HL-60 (cell line): ENCODE measurements around the gene MSRB3.
"Not testable (repeated sequence)": the region's sequence is repeated elsewhere in the genome, so short reads cannot be mapped to it uniquely, and the experiment has no call there.

ENCODE experiments used
- DNase-seq, 2 experiments: peaks; one replicate each; pipeline ENCODE4 v3.0.0-alpha.2; 2010 to 2020; ENCODE audit warnings: low read depth in 1 of 2, low spot score in 1 of 2
- H3K27ac ChIP-seq: fragments of 250-450 bp; sonication (Bioruptor Pico); replicated peaks from 2 replicates; pipeline ENCODE4 v1.5.1; 2020; ENCODE audit warnings: mild to moderate bottlenecking, moderate library complexity
- H3K27me3 ChIP-seq: fragments of 250-450 bp; sonication (Bioruptor Pico); 2 replicates; pipeline ENCODE4 v1.5.1; 2021; ENCODE audit warnings: mild to moderate bottlenecking, moderate library complexity; ENCODE audit not compliant: insufficient read depth, poor library complexity, severe bottlenecking
- H3K4me3 ChIP-seq: replicated peaks from 2 replicates; pipeline ENCODE4 v1.5.1; 2011; ENCODE audit warnings: mild to moderate bottlenecking, control low read depth, low read length; ENCODE audit not compliant: insufficient read depth
- GABPA ChIP-seq: IDR thresholded peaks from 2 replicates; pipeline ENCODE4 v1.6.1; 2012; ENCODE audit warnings: low read depth
- POLR2AphosphoS5 ChIP-seq: IDR thresholded peaks from 2 replicates; pipeline ENCODE4 v1.6.1; 2012; ENCODE audit warnings: low read depth
- SPI1 ChIP-seq: IDR thresholded peaks from 2 replicates; pipeline ENCODE4 v1.6.1; 2012; ENCODE audit warnings: low read depth, mild to moderate bottlenecking, borderline replicate concordance
- TF ChIP-seq, protein P1 (sequence below): IDR thresholded peaks from 2 replicates; pipeline ENCODE4 v1.6.1; 2012; ENCODE audit warnings: low read depth; ENCODE audit not compliant: insufficient replicate concordance
- TF ChIP-seq, protein P2 (sequence below): IDR thresholded peaks from one replicate; pipeline ENCODE4 v1.5.1; 2011; ENCODE audit warnings: low read length, control low read depth, inconsistent platforms; ENCODE audit not compliant: insufficient read depth

The MSRB3 gene

DNA sequence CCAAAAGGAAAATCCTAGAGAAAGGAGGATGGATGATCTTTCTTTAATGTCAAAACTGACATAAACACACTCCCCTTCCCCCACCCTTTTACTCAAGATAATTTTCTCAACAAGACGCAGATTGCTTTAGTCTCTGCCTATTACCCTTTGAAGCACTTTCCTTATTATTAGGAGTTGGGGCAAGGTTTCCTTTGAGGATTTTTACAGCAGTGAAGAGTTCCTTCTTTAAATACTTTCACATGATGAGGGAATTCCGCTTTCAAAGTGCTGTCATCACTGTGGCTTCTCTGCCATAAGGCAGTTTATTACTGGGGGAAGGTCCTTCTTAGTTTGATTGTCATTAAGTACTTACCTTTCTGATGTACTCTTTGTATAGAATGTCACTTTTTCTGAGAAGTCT, 172.1 kb downstream of the MSRB3 start:
- Histone ChIP-seq H3K27me3 (no peaks in the 10 kb centered on the region), H3K27ac (no peak overlapping the region), H3K4me3 (no peak overlapping the region)
- TF ChIP-seq SPI1, result no peak
- TF ChIP-seq, protein P1, sequence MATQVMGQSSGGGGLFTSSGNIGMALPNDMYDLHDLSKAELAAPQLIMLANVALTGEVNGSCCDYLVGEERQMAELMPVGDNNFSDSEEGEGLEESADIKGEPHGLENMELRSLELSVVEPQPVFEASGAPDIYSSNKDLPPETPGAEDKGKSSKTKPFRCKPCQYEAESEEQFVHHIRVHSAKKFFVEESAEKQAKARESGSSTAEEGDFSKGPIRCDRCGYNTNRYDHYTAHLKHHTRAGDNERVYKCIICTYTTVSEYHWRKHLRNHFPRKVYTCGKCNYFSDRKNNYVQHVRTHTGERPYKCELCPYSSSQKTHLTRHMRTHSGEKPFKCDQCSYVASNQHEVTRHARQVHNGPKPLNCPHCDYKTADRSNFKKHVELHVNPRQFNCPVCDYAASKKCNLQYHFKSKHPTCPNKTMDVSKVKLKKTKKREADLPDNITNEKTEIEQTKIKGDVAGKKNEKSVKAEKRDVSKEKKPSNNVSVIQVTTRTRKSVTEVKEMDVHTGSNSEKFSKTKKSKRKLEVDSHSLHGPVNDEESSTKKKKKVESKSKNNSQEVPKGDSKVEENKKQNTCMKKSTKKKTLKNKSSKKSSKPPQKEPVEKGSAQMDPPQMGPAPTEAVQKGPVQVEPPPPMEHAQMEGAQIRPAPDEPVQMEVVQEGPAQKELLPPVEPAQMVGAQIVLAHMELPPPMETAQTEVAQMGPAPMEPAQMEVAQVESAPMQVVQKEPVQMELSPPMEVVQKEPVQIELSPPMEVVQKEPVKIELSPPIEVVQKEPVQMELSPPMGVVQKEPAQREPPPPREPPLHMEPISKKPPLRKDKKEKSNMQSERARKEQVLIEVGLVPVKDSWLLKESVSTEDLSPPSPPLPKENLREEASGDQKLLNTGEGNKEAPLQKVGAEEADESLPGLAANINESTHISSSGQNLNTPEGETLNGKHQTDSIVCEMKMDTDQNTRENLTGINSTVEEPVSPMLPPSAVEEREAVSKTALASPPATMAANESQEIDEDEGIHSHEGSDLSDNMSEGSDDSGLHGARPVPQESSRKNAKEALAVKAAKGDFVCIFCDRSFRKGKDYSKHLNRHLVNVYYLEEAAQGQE, result no peak
- TF ChIP-seq POLR2AphosphoS5, result no peak
- TF ChIP-seq, protein P2, sequence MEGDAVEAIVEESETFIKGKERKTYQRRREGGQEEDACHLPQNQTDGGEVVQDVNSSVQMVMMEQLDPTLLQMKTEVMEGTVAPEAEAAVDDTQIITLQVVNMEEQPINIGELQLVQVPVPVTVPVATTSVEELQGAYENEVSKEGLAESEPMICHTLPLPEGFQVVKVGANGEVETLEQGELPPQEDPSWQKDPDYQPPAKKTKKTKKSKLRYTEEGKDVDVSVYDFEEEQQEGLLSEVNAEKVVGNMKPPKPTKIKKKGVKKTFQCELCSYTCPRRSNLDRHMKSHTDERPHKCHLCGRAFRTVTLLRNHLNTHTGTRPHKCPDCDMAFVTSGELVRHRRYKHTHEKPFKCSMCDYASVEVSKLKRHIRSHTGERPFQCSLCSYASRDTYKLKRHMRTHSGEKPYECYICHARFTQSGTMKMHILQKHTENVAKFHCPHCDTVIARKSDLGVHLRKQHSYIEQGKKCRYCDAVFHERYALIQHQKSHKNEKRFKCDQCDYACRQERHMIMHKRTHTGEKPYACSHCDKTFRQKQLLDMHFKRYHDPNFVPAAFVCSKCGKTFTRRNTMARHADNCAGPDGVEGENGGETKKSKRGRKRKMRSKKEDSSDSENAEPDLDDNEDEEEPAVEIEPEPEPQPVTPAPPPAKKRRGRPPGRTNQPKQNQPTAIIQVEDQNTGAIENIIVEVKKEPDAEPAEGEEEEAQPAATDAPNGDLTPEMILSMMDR, result no peak
- no peak for TF ChIP-seq GABPA
- DNase-seq, result no peak

GRCh38 chr12:65454115-65454787, 175.8 kb downstream of the MSRB3 start:
- no peak overlapping the region for H3K27ac ChIP-seq
- no peak overlapping the region for H3K4me3 ChIP-seq
- TF ChIP-seq SPI1 (no peak), POLR2AphosphoS5 (no peak)
- TF ChIP-seq, protein P2, result no peak
- TF ChIP-seq, protein P1, result no peak
- H3K27me3 ChIP-seq, result no peaks in the 10 kb centered on the region
- no peak for DNase-seq

DNA sequence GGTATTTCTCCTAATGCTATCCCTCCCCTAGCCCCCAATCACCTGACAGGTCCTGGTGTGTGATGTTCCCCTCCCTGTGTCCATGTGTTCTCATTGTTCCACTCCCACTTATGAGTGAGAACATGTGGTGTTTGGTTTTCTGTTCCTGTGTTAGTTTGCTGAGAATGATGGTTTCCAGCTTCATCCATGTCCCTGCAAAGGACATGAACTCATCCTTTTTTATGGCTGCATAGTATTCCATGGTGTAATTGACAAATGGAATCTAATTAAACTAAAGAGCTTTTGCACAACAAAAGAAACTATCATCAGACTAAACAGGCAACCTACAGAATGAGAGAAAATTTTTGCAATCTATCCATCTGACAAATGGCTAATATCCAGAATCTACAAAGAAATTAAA, 178.9 kb downstream of the MSRB3 start:
- not testable (repeated sequence) for H3K27me3 ChIP-seq, H3K27ac ChIP-seq, H3K4me3 ChIP-seq, DNase-seq

DNA sequence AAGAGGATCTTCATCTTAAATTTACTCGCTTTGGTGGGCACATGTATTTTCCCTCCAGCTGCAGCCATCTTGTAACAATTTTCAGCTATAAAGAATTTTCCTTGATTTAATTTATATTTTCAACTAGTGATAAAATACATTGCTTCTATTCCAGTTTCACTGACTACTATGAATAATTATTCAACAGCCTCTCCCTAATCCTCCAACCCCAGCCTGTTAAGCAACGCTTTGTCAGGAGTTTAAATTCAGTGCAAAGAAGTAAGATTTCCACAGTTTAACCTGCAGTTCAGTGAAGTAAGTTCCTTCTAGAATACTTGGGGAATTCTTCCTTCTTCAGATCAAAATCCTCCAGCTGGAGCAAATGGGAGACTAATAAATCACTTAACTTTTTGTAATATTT, 180.2 kb downstream of the MSRB3 start:
- no peak for DNase-seq
- Histone ChIP-seq H3K27me3 (no peaks in the 10 kb centered on the region), H3K4me3 (no peak overlapping the region), H3K27ac (no peak overlapping the region)
- TF ChIP-seq, protein P1, result no peak
- TF ChIP-seq POLR2AphosphoS5 (no peak), GABPA (no peak), SPI1 (no peak)
- TF ChIP-seq, protein P2, result no peak
